ENCODE measurements around the gene NWD2.

NWD2 gene

GRCh38 chr4:37305984-37306383, 61.4 kb downstream of the NWD2 start:
- no peaks in the 10 kb centered on the region for H3K27me3 ChIP-seq (ENCODE audit: control insufficient read depth in 1 of 2, insufficient read depth in 2 of 2, low read length in 2 of 2)
- no peaks in the 10 kb centered on the region for H3K4me1 ChIP-seq (ENCODE audit: insufficient read depth, low read length)
- H3K9me3 ChIP-seq (ENCODE audit: low read length) = no peaks in the 10 kb centered on the region
- H3K27ac ChIP-seq (ENCODE audit: low read depth, low read length) = no peak overlapping the region
- no peak overlapping the region for H3K9ac ChIP-seq (ENCODE audit: low read length)
- no peaks in the 10 kb centered on the region for H3K36me3 ChIP-seq (ENCODE audit: insufficient read depth, low read length)
- no peak overlapping the region for H3K4me3 ChIP-seq (ENCODE audit: low read depth in 1 of 2, low read length in 2 of 2)

GRCh38 chr4:37317104-37317643, 72.6 kb downstream of the NWD2 start:
- Histone ChIP-seq H3K4me3 (ENCODE audit: low read depth in 1 of 2, low read length in 2 of 2) (no peak overlapping the region), H3K27ac (ENCODE audit: low read depth, low read length) (no peak overlapping the region), H3K4me1 (ENCODE audit: insufficient read depth, low read length) (no peaks in the 10 kb centered on the region), H3K9me3 (ENCODE audit: low read length) (no peaks in the 10 kb centered on the region), H3K36me3 (ENCODE audit: insufficient read depth, low read length) (no peaks in the 10 kb centered on the region), H3K27me3 (ENCODE audit: control insufficient read depth in 1 of 2, insufficient read depth in 2 of 2, low read length in 2 of 2) (no peaks in the 10 kb centered on the region), H3K9ac (ENCODE audit: low read length) (no peak overlapping the region)

GRCh38 chr4:37320513-37321235, 76.1 kb downstream of the NWD2 start:
- Histone ChIP-seq H3K9me3 (ENCODE audit: low read length) (no peaks in the 10 kb centered on the region), H3K36me3 (ENCODE audit: insufficient read depth, low read length) (no peaks in the 10 kb centered on the region), H3K27ac (ENCODE audit: low read depth, low read length) (no peak overlapping the region), H3K27me3 (ENCODE audit: control insufficient read depth in 1 of 2, insufficient read depth in 2 of 2, low read length in 2 of 2) (no peaks in the 10 kb centered on the region), H3K4me3 (ENCODE audit: low read depth in 1 of 2, low read length in 2 of 2) (no peak overlapping the region), H3K4me1 (ENCODE audit: insufficient read depth, low read length) (no peaks in the 10 kb centered on the region), H3K9ac (ENCODE audit: low read length) (no peak overlapping the region)

- H3K27me3 ChIP-seq (ENCODE audit: control insufficient read depth in 1 of 2, insufficient read depth in 2 of 2, low read length in 2 of 2) = no peaks in the 10 kb centered on the region
- no peaks in the 10 kb centered on the region for H3K4me1 ChIP-seq (ENCODE audit: insufficient read depth, low read length)
- H3K4me3 ChIP-seq (ENCODE audit: low read depth in 1 of 2, low read length in 2 of 2) = no peak overlapping the region
- no peak overlapping the region for H3K9ac ChIP-seq (ENCODE audit: low read length)
- no peak overlapping the region for H3K27ac ChIP-seq (ENCODE audit: low read depth, low read length)
- H3K9me3 ChIP-seq (ENCODE audit: low read length) = no peaks in the 10 kb centered on the region
- H3K36me3 ChIP-seq (ENCODE audit: insufficient read depth, low read length) = no peaks in the 10 kb centered on the region
These were observed 77.6 kb downstream of the NWD2 start for GRCh38 chr4:37322122-37322521.

- Histone ChIP-seq H3K36me3 (ENCODE audit: insufficient read depth, low read length) (no peaks in the 10 kb centered on the region), H3K9ac (ENCODE audit: low read length) (no peak overlapping the region), H3K27ac (ENCODE audit: low read depth, low read length) (no peak overlapping the region)
These were observed 80.0 kb downstream of the NWD2 start for GRCh38 chr4:37324546-37324945.

GRCh38 chr4:37326852-37327251, 82.3 kb downstream of the NWD2 start:
- Histone ChIP-seq H3K36me3 (ENCODE audit: insufficient read depth, low read length) (no peaks in the 10 kb centered on the region), H3K4me1 (ENCODE audit: insufficient read depth, low read length) (no peaks in the 10 kb centered on the region), H3K4me3 (ENCODE audit: low read depth in 1 of 2, low read length in 2 of 2) (no peak overlapping the region), H3K9ac (ENCODE audit: low read length) (no peak overlapping the region), H3K27me3 (ENCODE audit: control insufficient read depth in 1 of 2, insufficient read depth in 2 of 2, low read length in 2 of 2) (no peaks in the 10 kb centered on the region), H3K9me3 (ENCODE audit: low read length) (no peaks in the 10 kb centered on the region), H3K27ac (ENCODE audit: low read depth, low read length) (no peak overlapping the region)

More at GRCh38 chr4:37324546-37324945, 80.0 kb downstream of the NWD2 start:
- H3K4me3 ChIP-seq (ENCODE audit: low read depth in 1 of 2, low read length in 2 of 2) = no peak overlapping the region
- H3K27me3 ChIP-seq (ENCODE audit: control insufficient read depth in 1 of 2, insufficient read depth in 2 of 2, low read length in 2 of 2) = no peaks in the 10 kb centered on the region
- H3K4me1 ChIP-seq (ENCODE audit: insufficient read depth, low read length) = no peaks in the 10 kb centered on the region
- no peaks in the 10 kb centered on the region for H3K9me3 ChIP-seq (ENCODE audit: low read length)

- H3K27me3 ChIP-seq (ENCODE audit: control insufficient read depth in 1 of 2, insufficient read depth in 2 of 2, low read length in 2 of 2) = no peaks in the 10 kb centered on the region
These were observed 94.4 kb downstream of the NWD2 start for GRCh38 chr4:37338972-37339371.

GRCh38 chr4:37358748-37359147, 114.2 kb downstream of the NWD2 start:
- Histone ChIP-seq H3K4me1 (ENCODE audit: insufficient read depth, low read length) (no peaks in the 10 kb centered on the region), H3K9me3 (ENCODE audit: low read length) (no peaks in the 10 kb centered on the region), H3K27ac (ENCODE audit: low read depth, low read length) (no peak overlapping the region), H3K36me3 (ENCODE audit: insufficient read depth, low read length) (no peaks in the 10 kb centered on the region), H3K4me3 (ENCODE audit: low read depth in 1 of 2, low read length in 2 of 2) (no peak overlapping the region), H3K27me3 (ENCODE audit: control insufficient read depth in 1 of 2, insufficient read depth in 2 of 2, low read length in 2 of 2) (no peaks in the 10 kb centered on the region), H3K9ac (ENCODE audit: low read length) (no peak overlapping the region)

More at GRCh38 chr4:37338972-37339371, 94.4 kb downstream of the NWD2 start:
- H3K9ac ChIP-seq (ENCODE audit: low read length) = no peak overlapping the region
- H3K4me1 ChIP-seq (ENCODE audit: insufficient read depth, low read length) = no peaks in the 10 kb centered on the region
- no peak overlapping the region for H3K27ac ChIP-seq (ENCODE audit: low read depth, low read length)
- no peak overlapping the region for H3K4me3 ChIP-seq (ENCODE audit: low read depth in 1 of 2, low read length in 2 of 2)
- no peaks in the 10 kb centered on the region for H3K9me3 ChIP-seq (ENCODE audit: low read length)
- H3K36me3 ChIP-seq (ENCODE audit: insufficient read depth, low read length) = no peaks in the 10 kb centered on the region

GRCh38 chr4:37359261-37359660, 114.7 kb downstream of the NWD2 start:
- Histone ChIP-seq H3K9ac (ENCODE audit: low read length) (no peak overlapping the region), H3K27me3 (ENCODE audit: control insufficient read depth in 1 of 2, insufficient read depth in 2 of 2, low read length in 2 of 2) (no peaks in the 10 kb centered on the region), H3K9me3 (ENCODE audit: low read length) (no peaks in the 10 kb centered on the region), H3K4me1 (ENCODE audit: insufficient read depth, low read length) (no peaks in the 10 kb centered on the region), H3K36me3 (ENCODE audit: insufficient read depth, low read length) (no peaks in the 10 kb centered on the region), H3K4me3 (ENCODE audit: low read depth in 1 of 2, low read length in 2 of 2) (no peak overlapping the region), H3K27ac (ENCODE audit: low read depth, low read length) (no peak overlapping the region)

GRCh38 chr4:37365888-37366287, 121.3 kb downstream of the NWD2 start:
- Histone ChIP-seq H3K27me3 (ENCODE audit: control insufficient read depth in 1 of 2, insufficient read depth in 2 of 2, low read length in 2 of 2) (no peaks in the 10 kb centered on the region), H3K27ac (ENCODE audit: low read depth, low read length) (no peak overlapping the region), H3K4me3 (ENCODE audit: low read depth in 1 of 2, low read length in 2 of 2) (no peak overlapping the region), H3K9me3 (ENCODE audit: low read length) (no peaks in the 10 kb centered on the region), H3K36me3 (ENCODE audit: insufficient read depth, low read length) (no peaks in the 10 kb centered on the region), H3K9ac (ENCODE audit: low read length) (no peak overlapping the region), H3K4me1 (ENCODE audit: insufficient read depth, low read length) (no peaks in the 10 kb centered on the region)

- no peaks in the 10 kb centered on the region for H3K4me1 ChIP-seq (ENCODE audit: insufficient read depth, low read length)
- no peak overlapping the region for H3K27ac ChIP-seq (ENCODE audit: low read depth, low read length)
- H3K27me3 ChIP-seq (ENCODE audit: control insufficient read depth in 1 of 2, insufficient read depth in 2 of 2, low read length in 2 of 2) = no peaks in the 10 kb centered on the region
- no peak overlapping the region for H3K4me3 ChIP-seq (ENCODE audit: low read depth in 1 of 2, low read length in 2 of 2)
- no peaks in the 10 kb centered on the region for H3K9me3 ChIP-seq (ENCODE audit: low read length)
- no peaks in the 10 kb centered on the region for H3K36me3 ChIP-seq (ENCODE audit: insufficient read depth, low read length)
- H3K9ac ChIP-seq (ENCODE audit: low read length) = no peak overlapping the region
These were observed 123.4 kb downstream of the NWD2 start for GRCh38 chr4:37367901-37368300.

GRCh38 chr4:37370052-37370451, 125.5 kb downstream of the NWD2 start:
- no peaks in the 10 kb centered on the region for H3K4me1 ChIP-seq (ENCODE audit: insufficient read depth, low read length)
- no peak overlapping the region for H3K4me3 ChIP-seq (ENCODE audit: low read depth in 1 of 2, low read length in 2 of 2)
- H3K27me3 ChIP-seq (ENCODE audit: control insufficient read depth in 1 of 2, insufficient read depth in 2 of 2, low read length in 2 of 2) = no peaks in the 10 kb centered on the region
- no peak overlapping the region for H3K9ac ChIP-seq (ENCODE audit: low read length)
- no peak overlapping the region for H3K27ac ChIP-seq (ENCODE audit: low read depth, low read length)
- no peaks in the 10 kb centered on the region for H3K36me3 ChIP-seq (ENCODE audit: insufficient read depth, low read length)
- H3K9me3 ChIP-seq (ENCODE audit: low read length) = no peaks in the 10 kb centered on the region
